ENCODE measurements around the gene PODXL.

DNA sequence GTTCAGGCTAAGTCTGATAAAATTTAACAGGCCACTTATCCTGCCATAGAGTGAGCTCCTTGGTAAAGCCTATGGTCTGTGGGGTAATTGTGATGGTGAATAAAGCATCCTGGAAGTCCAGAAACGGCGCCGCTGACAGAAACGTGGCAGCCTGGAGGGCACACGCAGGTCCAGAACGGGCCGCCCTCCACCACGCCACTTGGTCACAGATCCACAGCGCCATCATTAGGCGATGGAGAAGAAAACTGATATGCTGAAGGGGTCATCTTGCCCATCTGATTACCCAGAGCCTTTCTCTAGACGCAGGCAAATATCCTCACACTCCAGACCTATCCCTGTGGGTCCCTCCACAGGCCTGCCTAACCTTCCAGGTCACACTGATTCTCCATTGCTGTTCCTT, 37.8 kb downstream of the PODXL start:
- TF ChIP-seq POLR2AphosphoS5 (IDR thresholded peaks at IDR 0.05; ENCODE audit: low read depth, low read length), result no peak
- TF ChIP-seq REST (IDR thresholded peaks at IDR 0.05; ENCODE audit: insufficient read depth in 1 of 2, low read depth in 2 of 2, low read length in 2 of 2), result no peak
